T1000 (cell line): ENCODE measurements around the gene AR.
A peak's percentile ranks its signal among the peaks of the same experiment; 100 is the strongest.

Source experiments
- DNase-seq: peaks from one replicate; lab custom pipeline; 2025; ENCODE audit warnings: mixed read lengths; lab: John Stamatoyannopoulos, UW

AR gene

GRCh38 chrX:67563469-67564448 lies 19.9 kb downstream of the AR start:
- no peak for DNase-seq

- DNase-seq: no peak
Measured at GRCh38 chrX:67564475-67564874, 20.7 kb downstream of the AR start.

GRCh38 chrX:67568769-67569168 lies 24.9 kb downstream of the AR start:
- DNase-seq: no peak

GRCh38 chrX:67570839-67571238 lies 27.0 kb downstream of the AR start:
- DNase-seq: no peak

GRCh38 chrX:67574696-67575095 lies 30.9 kb downstream of the AR start:
- DNase-seq: no peak

- DNase-seq: no peak
Measured at GRCh38 chrX:67582436-67582835, 38.6 kb downstream of the AR start.

- DNase-seq: no peak
Measured at GRCh38 chrX:67583171-67583570, 39.4 kb downstream of the AR start.

- no peak for DNase-seq
Measured at GRCh38 chrX:67585401-67585800, 41.6 kb downstream of the AR start.

- DNase-seq: peak; percentile 6
Measured at GRCh38 chrX:67587946-67588624, 44.3 kb downstream of the AR start.

GRCh38 chrX:67596839-67597790 lies 53.3 kb downstream of the AR start:
- no peak for DNase-seq

GRCh38 chrX:67599532-67599931 lies 55.7 kb downstream of the AR start:
- no peak for DNase-seq

- no peak for DNase-seq
Measured at GRCh38 chrX:67601771-67602170, 58.0 kb downstream of the AR start.

GRCh38 chrX:67604979-67605703 lies 61.3 kb downstream of the AR start:
- DNase-seq: peak; percentile 9

- DNase-seq: no peak
Measured at GRCh38 chrX:67607466-67607865, 63.6 kb downstream of the AR start.

- DNase-seq: no peak
Measured at GRCh38 chrX:67610282-67610681, 66.5 kb downstream of the AR start.

GRCh38 chrX:67612231-67612630 lies 68.4 kb downstream of the AR start:
- peak; percentile 5 for DNase-seq

- DNase-seq: no peak
Measured at GRCh38 chrX:67613366-67613765, 69.5 kb downstream of the AR start.

GRCh38 chrX:67613996-67614395 lies 70.2 kb downstream of the AR start:
- no peak for DNase-seq

- no peak for DNase-seq
Measured at GRCh38 chrX:67614423-67614822, 70.6 kb downstream of the AR start.

GRCh38 chrX:67619253-67619652 lies 75.4 kb downstream of the AR start:
- DNase-seq: peak; percentile 13

GRCh38 chrX:67622053-67622585 lies 78.3 kb downstream of the AR start:
- DNase-seq: no peak
